Parietal lobe (tissue), 2 donors: ENCODE data around the gene C4orf50. TPM values are rescaled to one million over a fixed set of nuclear protein-coding genes. Genes with fewer than 3 reads are reported as not detected.

Source experiments
- small RNA-seq: library from RNA; depleted of rRNA; stranded (forward); fragments of <200 nt; gene quantifications from one replicate; pipeline ENCODE3, GENCODE V24; 2014; ENCODE audit warnings: low replicate concordance
- total RNA-seq: library from RNA; depleted of rRNA; stranded (reverse); fragments of >200 nt; gene quantifications from one replicate; pipeline ENCODE4 v1.2.3, GENCODE V29; 2014

C4orf50 gene
- total RNA-seq, result 28.2 TPM

DNA sequence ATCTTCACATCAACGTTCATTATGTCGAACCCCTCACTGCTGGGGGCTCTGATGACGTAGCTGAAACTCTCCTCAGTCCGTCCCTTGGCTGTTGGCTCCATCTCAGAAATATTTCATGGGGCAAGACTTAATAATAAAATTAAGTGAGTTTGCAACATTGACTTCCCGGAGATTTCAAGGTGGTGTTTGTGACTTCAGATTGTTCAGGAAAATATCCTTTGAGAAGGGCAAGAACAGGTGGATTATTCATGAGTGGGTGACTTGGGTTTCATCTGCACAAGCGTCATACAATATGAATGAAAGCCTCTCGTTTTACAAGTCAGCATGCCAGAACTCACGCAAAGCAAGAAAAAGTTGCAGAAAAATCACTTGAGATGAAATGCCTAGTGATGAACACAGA lies at the start of gene C4orf50:
Gene C4orf50 (minus strand): TSS at position 101 of the 400 bp plus-strand sequence.

GRCh38 chr4:5893004-5893580 lies 125.1 kb downstream of the C4orf50 start, which contains the start of gene CRMP1:
Gene CRMP1 (minus strand): TSS chr4:5893086. CDS start chr4:5892969, 117 bp downstream.

Small RNA genes lying within 50 kb of the gene (small RNA-seq; reads per million reads assigned to genes)
- not detected for gene MIR378D1

Other genes starting within 250 kb of the C4orf50 start
- gene CRMP1, start 125.3 kb downstream of the C4orf50 start, total RNA-seq, result 680 TPM
- gene JAKMIP1, start 182.1 kb upstream of the C4orf50 start, total RNA-seq, result 29.4 TPM